Ishikawa (cell line): ENCODE measurements around the gene MAP7D2.

Experiments
- CEBPB ChIP-seq: IDR thresholded peaks from 2 replicates; pipeline ENCODE4 v1.6.1; 2012
- EP300 ChIP-seq: IDR thresholded peaks from 2 replicates; pipeline ENCODE4 v1.6.1; 2012; ENCODE audit warnings: borderline replicate concordance
- RAD21 ChIP-seq: IDR thresholded peaks from 2 replicates; pipeline ENCODE4 v1.6.1; 2012; ENCODE audit warnings: low read depth
- REST ChIP-seq: IDR thresholded peaks from 2 replicates; pipeline ENCODE4 v1.6.1; 2012; ENCODE audit warnings: low read depth, mild to moderate bottlenecking
- TAF1 ChIP-seq: IDR thresholded peaks from 2 replicates; pipeline ENCODE4 v1.6.1; 2012; ENCODE audit warnings: low read depth, mild to moderate bottlenecking
- TEAD4 ChIP-seq: IDR thresholded peaks from 2 replicates; pipeline ENCODE4 v1.6.1; 2012

DNA sequence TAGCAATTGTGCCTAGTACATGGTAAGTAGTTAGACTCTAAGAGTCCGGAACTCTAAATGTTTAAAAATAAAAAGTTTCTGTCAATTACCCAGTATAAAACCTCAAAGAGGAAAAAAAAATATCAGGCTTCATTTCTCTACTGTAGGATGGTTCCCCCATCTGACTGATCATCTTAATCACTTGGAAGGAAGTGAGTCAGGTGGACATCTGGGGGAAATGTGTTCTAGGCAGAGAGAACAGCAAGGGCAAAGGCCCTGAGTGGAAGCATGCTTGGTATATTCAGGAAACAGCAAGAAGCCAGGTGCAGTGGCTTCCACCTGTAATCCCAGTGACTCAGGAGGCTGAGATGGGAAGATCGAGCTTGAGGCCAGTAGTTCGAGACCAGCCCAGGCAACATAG is 27.8 kb upstream of the MAP7D2 start:
- TF ChIP-seq REST (no peak), CEBPB (no peak), TAF1 (no peak), EP300 (no peak), TEAD4 (no peak), RAD21 (no peak)
